NCI-H1436 treated with DMSO at 0.1 percent for 48 hours (cell line): ENCODE measurements around the gene GNAS.

Source experiments
- DNase-seq: peaks from one replicate; lab custom pipeline; 2025; lab: John Stamatoyannopoulos, UW

The GNAS gene

GRCh38 chr20:58880994-58881752 lies 28.7 kb downstream of the GNAS start:
- no peak for DNase-seq

GRCh38 chr20:58882704-58883089 lies 30.2 kb downstream of the GNAS start:
- DNase-seq = no peak

- no peak for DNase-seq
Measured at GRCh38 chr20:58883241-58883691, 30.8 kb downstream of the GNAS start.

- no peak for DNase-seq
Measured at GRCh38 chr20:58884966-58885365, 32.5 kb downstream of the GNAS start.

GRCh38 chr20:58886546-58886945 lies 34.0 kb downstream of the GNAS start:
- DNase-seq = no peak

- no peak for DNase-seq
Measured at GRCh38 chr20:58888103-58888502, 35.6 kb downstream of the GNAS start.

GRCh38 chr20:58888521-58889333 lies 36.2 kb downstream of the GNAS start:
- peak; percentile 13 for DNase-seq

- no peak for DNase-seq
Measured at GRCh38 chr20:58889334-58889760, 36.8 kb downstream of the GNAS start.

GRCh38 chr20:58889798-58890517 lies 37.4 kb downstream of the GNAS start:
- DNase-seq = no peak

- peak; percentile 24 for DNase-seq
Measured at GRCh38 chr20:58890518-58891085, 38.1 kb downstream of the GNAS start.

- no peak for DNase-seq
Measured at GRCh38 chr20:58891086-58891717, 38.7 kb downstream of the GNAS start.

GRCh38 chr20:58891718-58892140 lies 39.2 kb downstream of the GNAS start:
- DNase-seq = no peak

GRCh38 chr20:58892141-58892931 lies 39.8 kb downstream of the GNAS start:
- DNase-seq = no peak

GRCh38 chr20:58892932-58893224 lies 40.4 kb downstream of the GNAS start:
- no peak for DNase-seq

- DNase-seq = no peak
Measured at GRCh38 chr20:58893355-58894120, 41.0 kb downstream of the GNAS start.

- no peak for DNase-seq
Measured at GRCh38 chr20:58894652-58895447, 42.3 kb downstream of the GNAS start.

- no peak for DNase-seq
Measured at GRCh38 chr20:58895448-58896180, 43.1 kb downstream of the GNAS start.

- DNase-seq = no peak
Measured at GRCh38 chr20:58896820-58897219, 44.3 kb downstream of the GNAS start.

- no peak for DNase-seq
Measured at GRCh38 chr20:58897488-58897887, 45.0 kb downstream of the GNAS start.
